ENCODE data around the gene GET3. TPM values are rescaled to one million over a fixed set of nuclear protein-coding genes. Genes with fewer than 3 reads are reported as not detected.
A peak's percentile ranks its signal among the peaks of the same experiment; 100 is the strongest.
"Not testable (repeated sequence)": the region's sequence is repeated elsewhere in the genome, so short reads cannot be mapped to it uniquely, and the experiment has no call there.

GET3 gene
- 25.0 TPM for total RNA-seq (ENCODE audit: insufficient read depth, low replicate concordance)

DNA sequence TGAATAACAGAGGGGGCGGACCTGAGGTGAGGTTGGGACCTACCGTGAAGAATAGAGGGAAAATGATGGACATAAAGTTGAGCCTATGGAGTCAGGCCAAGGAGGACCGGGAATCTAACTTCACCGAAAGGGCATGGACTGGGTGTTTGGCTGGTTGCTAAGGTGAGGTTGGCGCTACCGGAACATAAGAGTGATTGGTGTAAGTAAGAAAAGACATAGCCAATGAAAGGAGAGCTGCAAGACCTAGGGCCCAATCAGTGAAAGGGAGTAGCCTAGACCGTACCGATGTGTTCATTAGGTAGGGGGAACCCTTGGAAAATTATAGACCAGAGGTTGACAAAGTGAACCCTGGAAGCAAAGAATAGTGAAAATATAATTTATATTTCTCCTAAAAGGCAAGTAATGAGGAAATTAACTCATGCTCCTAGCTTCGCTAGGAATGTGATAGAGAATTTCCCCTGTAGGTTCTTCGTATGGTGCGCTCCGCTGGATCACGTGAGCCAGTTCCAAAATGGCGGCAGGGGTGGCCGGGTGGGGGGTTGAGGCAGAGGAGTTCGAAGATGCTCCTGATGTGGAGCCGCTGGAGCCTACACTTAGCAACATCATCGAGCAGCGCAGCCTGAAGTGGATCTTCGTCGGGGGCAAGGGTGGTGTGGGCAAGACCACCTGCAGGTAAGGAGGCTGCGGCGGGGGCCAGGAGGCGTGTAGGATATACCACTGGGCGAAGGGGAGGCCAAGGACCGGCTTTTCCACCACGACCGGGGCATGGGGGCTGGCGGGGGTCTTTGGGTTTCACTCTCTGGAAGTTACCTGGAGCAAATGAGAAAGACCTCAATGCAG, at the start of gene GET3:
Gene GET3 (plus strand): TSS at position 503 of the 840 bp plus-strand sequence. CDS start 9 bp downstream, at position 512.
- peak; percentile 100 for DNase-seq (ENCODE audit: low spot score)

DNA sequence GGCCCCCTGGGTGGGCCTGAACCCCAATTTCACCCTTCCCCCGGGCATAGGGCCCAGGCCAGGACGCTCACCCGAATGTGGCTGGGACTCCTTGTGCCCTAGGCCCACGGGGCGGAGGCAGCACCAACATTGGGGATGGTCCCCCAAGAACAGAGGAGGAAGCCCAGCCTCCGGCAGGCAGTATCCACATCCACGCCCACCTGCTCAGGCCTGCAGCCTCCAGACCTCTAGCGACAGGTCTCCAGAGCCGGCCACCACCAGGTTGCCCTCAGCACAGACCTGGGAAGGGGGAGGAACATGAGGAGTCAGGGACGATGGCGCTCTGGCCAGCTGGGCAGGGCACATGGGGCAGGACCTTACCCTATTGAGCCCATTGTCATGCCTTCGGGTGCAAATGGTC, 48.3 kb upstream of the GET3 start:
- DNase-seq (ENCODE audit: low spot score): no peak

DNA sequence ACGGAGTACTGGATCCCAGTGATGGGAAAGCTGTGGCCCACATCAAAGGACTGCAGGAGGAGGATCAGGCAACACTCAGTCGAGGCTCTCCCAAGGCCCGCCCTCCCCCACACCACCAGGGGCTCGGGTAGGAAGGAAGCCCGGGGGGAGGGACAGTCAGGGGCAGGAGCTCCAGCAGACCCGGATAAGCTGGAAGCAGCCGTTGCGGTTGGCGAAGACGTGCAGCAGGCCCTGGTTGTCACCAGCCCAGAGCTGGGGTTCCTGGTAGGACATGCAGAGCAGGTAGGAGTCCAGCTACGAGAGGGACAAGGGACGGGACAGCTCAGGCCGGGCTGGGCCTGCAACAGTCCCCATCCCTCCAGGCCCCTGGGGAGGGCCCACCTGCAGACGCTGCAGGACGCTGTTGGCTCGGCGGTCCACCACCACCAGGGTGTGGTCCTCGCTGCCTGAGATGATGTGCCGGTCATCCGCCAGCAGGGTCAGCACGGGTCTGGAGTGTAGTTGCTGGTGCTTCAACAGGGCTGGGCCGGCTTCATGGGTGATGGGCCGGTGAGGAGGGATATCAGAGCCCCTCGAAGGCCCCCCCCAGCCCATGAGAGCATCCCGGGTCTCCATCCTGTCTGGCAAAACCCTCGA, 47.6 kb upstream of the GET3 start:
- DNase-seq (ENCODE audit: low spot score): no peak

DNA sequence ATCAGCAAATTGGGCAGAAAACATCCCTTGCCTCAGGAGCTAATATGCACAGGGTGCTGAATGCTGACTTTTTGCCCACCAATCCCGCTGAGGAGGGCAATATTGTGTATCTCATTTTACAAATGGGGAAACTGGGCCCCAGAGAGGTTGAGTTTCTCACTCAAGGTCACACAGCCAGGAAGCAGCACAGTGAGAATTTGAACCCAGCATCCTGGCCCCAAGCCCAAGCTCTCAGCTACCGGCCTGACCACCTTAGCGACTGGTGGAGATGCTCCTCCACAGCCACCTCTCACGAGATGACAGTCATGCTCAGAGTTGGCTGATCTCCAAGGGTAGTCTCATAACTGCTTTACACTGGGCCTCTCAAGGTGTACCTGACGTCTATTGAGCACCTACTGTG, 44.3 kb upstream of the GET3 start:
- DNase-seq (ENCODE audit: low spot score): no peak

DNA sequence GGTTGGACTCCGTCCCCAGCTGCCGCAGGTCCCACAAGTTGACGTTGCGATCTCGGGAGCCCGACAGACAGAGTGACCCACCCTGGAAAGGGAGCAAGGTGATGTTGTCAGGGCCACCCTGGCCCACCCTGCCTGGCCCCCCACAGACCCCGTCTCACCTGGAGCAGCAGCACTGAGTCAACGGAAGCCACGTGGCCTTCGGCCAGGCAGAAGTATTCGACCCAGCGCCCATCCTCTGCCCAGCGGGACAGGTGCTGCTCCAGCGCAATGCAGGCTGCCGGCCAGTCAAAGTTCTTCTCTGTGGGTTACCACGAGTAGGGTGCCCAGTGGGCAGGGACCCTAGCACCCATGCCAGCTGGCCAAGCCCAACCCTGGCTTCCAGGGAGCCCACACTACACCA, 42.7 kb upstream of the GET3 start:
- DNase-seq (ENCODE audit: low spot score): no peak

DNA sequence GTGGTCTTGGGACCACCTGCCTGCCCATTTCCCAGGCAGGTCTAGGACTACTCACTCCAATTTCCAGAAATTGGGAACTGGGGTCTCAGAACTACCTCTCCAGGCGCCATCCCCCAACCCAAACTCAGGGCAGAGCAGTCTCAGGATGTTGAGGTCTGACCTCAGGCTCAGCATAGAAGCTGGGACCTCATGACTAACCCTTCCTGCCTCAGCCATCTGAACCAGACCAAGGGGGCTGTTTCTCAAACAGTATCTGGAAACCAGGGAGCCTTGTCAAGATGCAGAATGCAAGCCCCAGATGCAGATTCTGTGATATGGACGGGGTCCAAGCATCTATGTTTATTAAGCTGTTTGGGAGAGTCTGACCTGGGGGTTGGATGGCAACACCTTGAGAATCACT, 42.2 kb upstream of the GET3 start:
- no peak for DNase-seq (ENCODE audit: low spot score)

DNA sequence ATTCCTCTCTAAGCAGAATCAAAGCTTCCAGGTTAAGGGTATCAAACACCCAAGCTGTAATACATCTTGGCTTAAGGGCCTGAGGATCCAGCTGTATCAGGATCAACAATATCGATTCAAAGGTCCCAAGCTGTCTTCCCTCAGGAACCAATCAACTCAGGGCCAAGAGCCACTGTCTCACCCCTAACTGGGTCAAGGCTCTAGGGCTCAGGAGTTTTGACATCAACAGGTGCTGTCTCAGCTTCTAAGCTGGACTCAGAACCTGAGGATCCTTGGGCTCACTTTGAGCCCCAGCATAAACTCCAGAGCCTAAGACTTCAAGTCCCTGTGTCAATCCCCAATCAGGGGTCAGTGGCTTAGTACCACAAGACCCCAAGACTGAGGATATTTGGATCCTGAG, 41.8 kb upstream of the GET3 start:
- DNase-seq (ENCODE audit: low spot score): no peak

DNA sequence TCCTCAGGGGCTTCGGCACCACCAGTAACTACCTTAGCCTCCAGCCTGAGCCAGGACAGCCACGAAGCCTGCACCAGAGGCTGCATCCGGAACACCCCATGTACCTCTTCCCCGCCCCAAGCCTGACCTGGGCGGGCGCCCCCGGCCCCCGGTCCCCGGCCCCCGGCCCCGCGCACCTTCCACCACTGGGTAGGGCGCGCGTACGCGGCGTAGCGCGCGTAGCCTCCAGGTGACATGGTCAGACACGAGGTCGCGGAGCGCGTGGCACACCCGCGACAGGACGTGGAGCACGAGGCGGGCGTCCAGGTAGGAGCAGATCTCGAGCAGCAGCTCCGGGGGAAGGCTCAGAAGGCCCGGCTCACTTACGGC, 41.3 kb upstream of the GET3 start:
- DNase-seq (ENCODE audit: low spot score): no peak

DNA sequence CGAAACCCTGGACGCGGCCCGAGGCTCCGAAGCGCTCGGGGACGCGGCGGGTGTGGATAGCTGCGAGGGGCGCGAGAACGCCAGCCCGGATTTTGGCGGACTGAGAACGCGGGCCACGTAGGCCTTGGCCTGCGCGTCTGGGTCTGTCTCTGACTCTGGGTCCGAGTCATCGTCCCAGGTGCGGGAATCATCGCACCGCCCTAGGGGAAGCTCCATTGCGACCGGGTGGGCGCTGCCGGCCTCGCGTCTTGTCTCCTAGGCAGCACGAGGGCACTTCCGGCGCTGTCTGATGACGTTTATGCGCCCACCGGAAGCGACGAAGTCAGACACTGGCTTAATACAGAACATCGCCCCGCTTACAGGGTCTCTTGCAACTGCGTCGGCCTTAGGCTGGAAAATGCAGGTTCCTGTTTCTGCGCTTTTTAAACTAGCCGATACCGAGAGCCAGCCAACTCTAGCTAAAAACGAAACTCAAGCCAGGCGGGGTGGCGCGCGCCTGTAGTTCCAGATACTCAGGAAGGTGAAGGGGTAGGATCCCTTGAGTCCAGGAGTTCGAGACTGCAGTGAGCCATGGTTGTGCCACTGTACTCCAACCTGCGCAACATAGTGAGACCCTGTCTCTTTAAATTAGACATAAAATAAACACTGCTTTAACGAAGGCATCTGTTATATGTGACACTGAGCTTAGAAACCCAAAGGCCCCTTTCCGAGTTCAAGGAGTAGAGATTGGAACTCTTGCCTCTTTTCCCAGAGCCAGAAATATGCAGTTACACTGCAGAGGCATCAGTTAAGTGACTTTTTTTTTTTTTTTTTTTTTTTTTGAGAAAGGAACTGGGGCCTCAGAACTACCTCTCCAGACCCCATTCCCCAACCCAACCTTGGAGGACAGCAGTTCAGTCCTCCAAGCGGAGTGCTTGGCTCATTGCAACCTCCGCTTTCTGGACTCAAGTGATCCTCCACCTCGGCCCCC, 40.6 kb upstream of the GET3 start, which contains the start of gene FBXW9:
Gene FBXW9 (minus strand): TSS at position 266 of the 970 bp plus-strand sequence. CDS start 50 bp downstream, at position 216.
- peak; percentile 96 for DNase-seq (ENCODE audit: low spot score)

DNA sequence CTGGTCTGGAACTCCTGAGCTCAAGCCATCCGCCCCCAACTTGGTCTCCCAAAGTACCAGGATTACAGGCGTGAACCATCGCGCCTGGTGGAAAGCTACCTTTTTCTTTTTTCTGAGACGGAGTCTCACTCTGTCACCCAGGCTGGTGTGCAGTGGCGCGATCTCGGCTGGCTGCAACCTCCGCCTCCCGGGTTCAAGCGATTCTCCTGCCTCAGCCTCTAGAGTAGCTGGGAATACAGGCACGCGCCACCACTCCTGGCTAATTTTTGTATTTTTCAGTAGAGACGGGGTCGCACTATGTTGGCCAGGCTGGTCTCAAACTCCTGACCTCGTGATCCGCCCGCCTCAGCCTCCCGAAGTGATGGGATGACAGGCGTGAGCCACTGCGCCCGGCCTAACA, 39.9 kb upstream of the GET3 start:
- DNase-seq (ENCODE audit: low spot score): not testable (repeated sequence)

DNA sequence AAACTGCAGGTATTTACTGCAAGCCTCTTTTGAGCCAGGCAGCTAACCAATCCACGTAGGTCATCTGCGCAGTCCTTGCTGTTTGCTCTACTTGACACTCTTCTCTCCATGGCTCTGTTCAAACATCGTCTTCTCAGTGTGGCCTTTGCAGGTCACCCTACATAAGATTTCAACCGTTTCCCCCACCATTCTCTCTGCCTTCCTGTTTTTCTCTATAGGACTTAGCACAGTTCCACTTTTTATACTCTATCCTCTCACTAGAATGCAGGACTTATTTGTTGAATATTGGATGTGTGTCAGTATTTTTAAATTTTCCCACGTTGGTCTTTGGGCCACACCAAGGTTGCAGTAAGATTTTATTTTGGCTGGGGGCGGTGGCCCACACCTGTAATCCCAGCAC, 39.2 kb upstream of the GET3 start:
- DNase-seq (ENCODE audit: low spot score): no peak

DNA sequence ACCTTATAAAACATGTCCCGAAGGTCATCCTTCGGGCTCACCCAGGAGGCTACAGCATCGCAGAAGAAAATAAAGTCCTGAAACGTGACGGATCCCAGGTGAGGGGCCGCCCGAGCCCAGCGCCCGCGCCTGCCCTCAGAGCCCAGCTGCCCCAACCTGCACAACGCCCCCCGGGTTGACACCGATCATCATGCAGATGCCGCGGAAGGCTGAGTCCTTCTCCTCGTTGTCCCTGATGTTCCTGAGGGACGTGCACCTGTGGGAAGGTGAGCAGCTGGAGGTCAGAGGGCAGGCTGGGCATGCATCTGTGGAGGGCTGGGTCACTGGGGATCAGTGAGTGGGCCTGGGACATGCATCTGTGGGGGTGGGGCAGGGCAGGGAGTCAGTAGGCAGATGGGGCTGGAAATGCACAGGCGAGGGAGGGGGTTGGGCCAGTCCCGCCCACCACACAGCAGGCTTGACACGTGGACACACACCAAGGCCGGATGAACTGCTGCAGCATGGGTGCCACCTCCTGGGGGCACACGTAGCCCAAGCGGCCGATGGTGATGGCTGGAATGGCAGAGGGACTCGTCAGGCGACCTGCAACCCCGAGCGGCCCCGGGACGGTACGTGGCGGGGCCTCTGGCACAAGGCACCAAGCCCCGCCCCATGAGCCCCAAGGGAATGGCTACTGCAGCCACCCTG, 35.6 kb upstream of the GET3 start:
- no peak for DNase-seq (ENCODE audit: low spot score)

DNA sequence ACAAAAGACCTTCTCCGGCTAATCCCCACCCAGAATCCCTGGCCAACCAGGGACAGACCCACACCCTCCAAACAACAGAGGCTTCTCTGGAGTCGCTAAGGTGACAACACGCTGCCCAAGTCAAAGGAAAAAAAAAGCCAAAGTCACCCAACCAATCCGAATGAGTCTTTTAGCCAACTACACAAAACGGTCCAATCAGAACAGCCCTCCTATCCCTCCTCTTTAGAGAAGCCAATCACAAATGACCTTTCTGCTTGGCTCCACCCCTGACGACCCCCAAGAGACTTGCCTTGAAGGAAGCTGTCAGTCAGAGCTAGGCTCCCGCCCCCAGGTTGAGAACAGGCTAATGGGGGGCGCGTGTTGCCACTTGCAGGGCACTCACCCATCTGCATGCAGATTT, 34.3 kb upstream of the GET3 start:
- DNase-seq (ENCODE audit: low spot score): peak; percentile 16

DNA sequence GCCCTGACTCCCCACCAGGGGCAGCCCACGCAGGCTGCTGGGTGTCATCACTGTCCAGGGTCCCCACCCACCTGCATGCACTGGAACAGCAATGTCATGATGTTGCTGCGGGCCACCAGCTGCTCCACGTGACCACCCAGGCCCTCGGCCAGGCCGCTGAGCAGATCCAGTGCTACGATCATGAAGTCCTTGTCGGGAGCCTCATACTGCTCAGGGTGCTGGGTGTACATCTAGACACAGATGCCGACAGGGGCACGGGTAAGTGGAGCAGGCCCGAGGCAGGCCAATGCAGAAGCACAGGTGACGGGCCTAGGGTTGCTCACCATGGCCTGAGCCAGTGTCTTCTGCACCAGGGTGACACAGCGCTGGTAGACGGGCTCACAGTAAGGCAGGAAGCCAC, 32.1 kb upstream of the GET3 start:
- DNase-seq (ENCODE audit: low spot score): no peak

DNA sequence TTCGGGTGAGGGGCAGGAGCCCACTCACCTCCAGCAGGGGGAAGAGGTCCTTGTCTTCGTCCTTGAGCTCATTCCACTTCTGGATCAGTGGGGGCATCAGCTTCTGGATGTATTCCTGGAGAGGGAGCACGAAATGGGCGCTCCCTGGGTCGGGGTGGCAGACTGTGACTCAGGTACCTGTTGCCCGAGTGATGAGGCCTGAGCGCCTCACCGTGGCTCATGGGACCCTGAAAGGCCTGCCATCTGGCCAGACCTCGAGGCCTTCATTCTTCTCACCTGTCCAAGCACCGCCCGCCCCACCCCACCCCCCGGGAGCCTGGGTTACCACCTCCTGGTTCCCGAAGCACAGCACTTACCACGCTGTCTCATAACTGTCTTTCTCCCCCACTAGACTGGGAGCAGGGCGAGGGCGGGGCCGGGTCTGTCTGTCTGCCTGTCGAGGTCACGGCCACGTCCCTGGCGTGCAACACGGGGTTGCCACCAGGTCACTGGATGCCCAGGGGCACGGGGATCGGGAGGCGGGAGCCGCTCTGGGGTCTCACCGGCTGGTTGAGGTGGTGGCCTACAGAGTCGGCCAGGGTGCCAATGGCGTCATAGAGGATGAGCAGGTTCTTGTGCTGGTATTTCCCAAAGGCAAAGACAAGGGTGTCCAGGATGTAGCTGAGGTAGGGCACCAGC, 31.5 kb upstream of the GET3 start:
- DNase-seq (ENCODE audit: low spot score): no peak

DNA sequence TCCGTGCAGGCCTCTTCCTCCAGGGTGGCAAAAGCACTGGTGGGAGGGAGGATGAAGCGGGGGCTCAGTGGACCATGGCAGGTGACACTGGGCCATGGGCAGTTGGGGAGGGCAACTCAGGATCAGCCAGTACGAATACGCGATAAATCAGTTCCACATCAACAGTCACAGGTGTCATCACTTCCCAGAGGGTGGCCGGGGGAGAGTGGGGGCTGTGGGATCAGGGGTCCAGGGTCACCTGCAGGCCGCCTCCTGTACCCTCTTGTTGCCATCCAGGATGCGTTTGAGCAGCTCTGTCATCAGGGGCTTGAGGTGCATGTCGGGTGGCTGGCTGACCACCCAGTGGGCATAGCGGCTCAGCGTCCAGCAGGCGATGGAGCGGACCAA, 31.0 kb upstream of the GET3 start:
- no peak for DNase-seq (ENCODE audit: low spot score)

DNA sequence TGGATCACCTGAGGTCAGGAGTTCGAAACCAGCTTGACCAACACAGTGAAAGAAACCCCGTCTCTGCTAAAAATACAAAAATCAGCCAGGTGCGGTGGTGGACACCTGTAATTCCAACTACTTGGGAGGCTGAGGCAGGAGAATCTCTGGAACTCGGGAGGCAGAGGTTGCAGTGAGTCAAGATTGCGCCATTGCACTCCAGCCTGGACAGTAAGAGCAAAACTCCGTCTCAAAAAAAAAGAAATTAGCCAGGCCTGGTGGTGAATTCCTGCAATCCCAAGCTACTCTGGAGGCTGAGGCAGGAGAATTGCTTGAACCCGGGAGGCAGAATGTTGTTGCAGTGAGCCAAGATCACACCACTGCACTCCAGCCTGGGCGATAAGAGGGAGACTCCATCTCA, 28.7 kb upstream of the GET3 start:
- DNase-seq (ENCODE audit: low spot score): no peak

DNA sequence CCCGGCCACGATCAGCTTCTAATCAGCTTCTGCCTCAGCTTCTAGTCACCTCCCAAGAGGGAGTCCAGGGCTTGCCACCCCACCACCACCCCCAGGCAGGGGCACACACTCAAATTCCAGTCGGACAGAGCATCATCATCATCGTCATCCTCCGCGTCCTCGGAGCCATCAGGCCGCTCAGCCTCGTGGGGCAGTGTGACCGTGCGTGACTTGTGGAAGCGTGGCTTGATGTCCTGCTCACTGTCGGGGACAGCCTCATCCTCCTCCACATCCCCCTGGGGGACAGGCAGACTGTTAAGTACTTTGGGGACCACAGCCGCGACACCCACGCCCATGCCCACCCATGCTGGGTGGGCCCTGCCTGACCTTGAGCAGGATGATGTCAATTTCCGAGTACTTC, 26.1 kb upstream of the GET3 start:
- DNase-seq (ENCODE audit: low spot score): no peak

DNA sequence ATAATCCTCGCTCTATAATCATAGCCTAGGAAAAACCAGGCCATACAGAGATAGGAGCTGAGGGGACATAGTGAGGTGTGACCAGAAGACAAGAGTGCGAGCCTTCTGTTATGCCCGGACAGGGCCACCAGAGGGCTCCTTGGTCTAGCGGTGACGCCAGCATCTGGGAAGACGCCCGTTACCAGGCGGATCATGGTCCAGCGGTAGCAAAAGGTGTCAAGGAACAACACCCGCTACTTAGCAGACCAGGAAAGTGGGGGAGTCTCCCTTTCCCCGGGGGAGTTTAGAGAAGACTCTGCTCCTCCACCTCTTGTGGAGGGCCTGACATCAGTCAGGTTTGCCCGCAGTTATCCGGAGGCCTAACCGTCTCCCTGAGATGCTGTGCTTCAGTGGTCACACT, 25.2 kb upstream of the GET3 start:
- DNase-seq (ENCODE audit: low spot score): not testable (repeated sequence)

DNA sequence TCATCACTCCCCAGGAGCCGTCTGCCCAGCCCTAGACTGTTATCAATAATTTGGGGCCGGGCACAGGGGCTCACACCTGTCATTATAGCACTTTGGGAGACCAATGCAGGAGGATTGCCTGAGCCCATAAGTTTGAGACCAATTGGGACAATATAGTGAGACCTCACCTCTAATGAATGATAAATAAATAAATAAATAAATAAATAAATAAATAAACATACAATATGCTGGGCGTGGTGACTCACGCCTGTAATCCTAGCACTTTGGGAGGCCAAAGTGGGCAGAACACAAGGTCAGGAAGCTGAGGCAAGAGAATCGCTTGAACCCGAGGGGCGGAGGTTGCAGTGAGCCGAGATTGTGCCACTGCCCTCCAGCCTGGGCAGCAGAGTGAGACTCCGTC, 24.0 kb upstream of the GET3 start:
- DNase-seq (ENCODE audit: low spot score): not testable (repeated sequence)

DNA sequence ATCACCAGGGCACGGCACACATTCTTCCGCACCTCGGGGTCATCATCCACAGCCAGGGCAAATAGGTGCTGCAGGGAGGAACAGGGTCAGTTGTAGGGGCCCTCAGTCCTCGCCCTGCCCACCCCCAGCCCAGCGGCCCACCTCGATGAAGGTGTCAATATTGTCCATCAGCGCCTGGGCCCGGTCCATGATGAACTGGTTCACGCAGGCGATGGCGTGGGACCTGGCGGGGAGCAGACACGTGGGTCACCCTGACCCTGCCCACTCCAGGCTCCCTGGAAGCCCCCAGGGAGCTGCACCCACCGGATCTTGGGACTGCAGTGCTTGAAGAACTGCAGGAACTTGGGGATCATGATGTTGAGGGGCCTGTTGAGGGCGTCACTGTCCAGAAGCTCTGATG, 22.2 kb upstream of the GET3 start:
- DNase-seq (ENCODE audit: low spot score): no peak

All from umbilical cord (tissue), 2 donors.